NB4 (cell line): ENCODE measurements around the gene RAI1.

ENCODE experiments used
- POLR2A ChIP-seq: IDR thresholded peaks from 2 replicates; pipeline ENCODE4 v1.6.1; 2011; ENCODE audit warnings: mild to moderate bottlenecking; ENCODE audit not compliant: insufficient read length; ENCODE audit errors: extremely low read depth
- TF ChIP-seq, protein P1 (sequence below): IDR thresholded peaks from 2 replicates; pipeline ENCODE4 v1.6.1; 2011; ENCODE audit warnings: low read depth, low read length

GRCh38 chr17:17849147-17849820, 168.0 kb downstream of the RAI1 start:
- no peak for TF ChIP-seq POLR2A
- TF ChIP-seq, protein P1, sequence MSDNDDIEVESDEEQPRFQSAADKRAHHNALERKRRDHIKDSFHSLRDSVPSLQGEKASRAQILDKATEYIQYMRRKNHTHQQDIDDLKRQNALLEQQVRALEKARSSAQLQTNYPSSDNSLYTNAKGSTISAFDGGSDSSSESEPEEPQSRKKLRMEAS = peak; percentile 98
